ENCODE data around the gene ZFP36.
"Not testable (repeated sequence)": the region's sequence is repeated elsewhere in the genome, so short reads cannot be mapped to it uniquely, and the experiment has no call there.

Gene ZFP36

GRCh38 chr19:39446365-39447084 is 39.9 kb downstream of the ZFP36 start:
- no peak for DNase-seq

- no peak for DNase-seq
Measured at GRCh38 chr19:39448271-39448670, 41.6 kb downstream of the ZFP36 start.

GRCh38 chr19:39449116-39449797 is 42.6 kb downstream of the ZFP36 start:
- no peak for DNase-seq

- DNase-seq, result not testable (repeated sequence)
Measured at GRCh38 chr19:39451257-39451656, 44.6 kb downstream of the ZFP36 start.

All from activated CD4-positive, CD25-positive, alpha-beta regulatory T cell (primary cell).